HepG2 (cell line): ENCODE measurements around the gene APBA3. TPM values are rescaled to one million over a fixed set of nuclear protein-coding genes. Genes with fewer than 3 reads are reported as not detected.

Experiments used
- ATAC-seq: fragments of 200-7000 bp; cut with Tn5 transposase; 3 replicates; pipeline ENCODE4 v1.9.1; 2020; ENCODE audit warnings: mild to moderate bottlenecking, moderate library complexity
- BruUV-seq: library from RNA; stranded (reverse); fragments of 400-500 nt; replicated peaks from 2 replicates; lab custom pipeline; 2021; lab: Mats Ljungman, UMichigan
- CTCF ChIA-PET: fragments of 300-600 bp; formaldehyde crosslinking; extraction: SDS; loops from one replicate; lab custom pipeline; 2021; ENCODE audit warnings: low total read pairs, inconsistent platforms, low intra/inter-chr PET ratio; lab: Yijun Ruan, JAX
- POLR2A ChIA-PET: fragments of 350-600 bp; sonication (Branson Sonifier 250); formaldehyde crosslinking; loops from one replicate; lab custom pipeline; 2020; ENCODE audit warnings: antibody characterized with exemption, inconsistent platforms; lab: Yijun Ruan, JAX
- DNase-seq: peaks from one replicate; pipeline ENCODE4 v3.0.0-alpha.2; 2015; ENCODE audit warnings: low spot score
- FAIRE-seq: peaks from 3 replicates; lab custom pipeline; 2011; peaks lifted over from hg19 to GRCh38; lab: Jason Lieb, UNC
- H2AFZ ChIP-seq: one replicate; pipeline ENCODE4 v1.6.1; 2011; ENCODE audit warnings: low read length, inconsistent platforms
- H3K27ac ChIP-seq: fragments of 300-600 bp; 3 replicates; pipeline ENCODE4 v1.8.0; 2011; ENCODE audit warnings: mixed run types, mild to moderate bottlenecking, mixed read lengths, low read length, inconsistent platforms; ENCODE audit not compliant: insufficient read depth; ENCODE audit errors: extremely low read length
- H3K27me3 ChIP-seq, 2 experiments: fragments of 200-600 bp in 1 of 2; 2 replicates in 1 of 2; 3 replicates in 1 of 2; pipeline versions ENCODE4 v1.6.0 to v1.8.0; 2011; ENCODE audit warnings: low read length in 2 of 2, mild to moderate bottlenecking in 2 of 2, moderate library complexity in 2 of 2, inconsistent platforms in 1 of 2; ENCODE audit not compliant: insufficient read depth in 2 of 2, control insufficient read depth in 1 of 2
- H3K36me3 ChIP-seq, 2 experiments: fragments of 200-600 bp in 1 of 2; replicated peaks in 1 of 2; 2 replicates in 1 of 2; 3 replicates in 1 of 2; pipeline versions ENCODE4 v1.5.1 to v1.8.0; 2011; ENCODE audit warnings: low read length in 2 of 2, inconsistent platforms in 1 of 2; ENCODE audit not compliant: insufficient read depth in 2 of 2, control insufficient read depth in 1 of 2
- H3K4me1 ChIP-seq: 2 replicates; pipeline ENCODE4 v1.5.1; 2012; ENCODE audit warnings: low read length, inconsistent platforms; ENCODE audit not compliant: insufficient read depth
- H3K4me2 ChIP-seq: 2 replicates; pipeline ENCODE4 v1.6.0; 2011; ENCODE audit warnings: low read depth, low read length, inconsistent platforms
- H3K4me3 ChIP-seq, 3 experiments: fragments of 200-600 bp in 1 of 3; sonication (generic), shearing (Covaris generic) in 1 of 3; replicated peaks in 1 of 3; 2 replicates each; pipeline ENCODE4 v1.5.1; 2011 to 2016; ENCODE audit warnings: low read length in 3 of 3, inconsistent platforms in 2 of 3, low read depth in 2 of 3, mild to moderate bottlenecking in 2 of 3, control low read depth in 1 of 3, mixed read lengths in 1 of 3; ENCODE audit not compliant: insufficient read depth in 1 of 3
- H3K79me2 ChIP-seq: one replicate; pipeline ENCODE4 v1.6.1; 2011; ENCODE audit warnings: low read length, inconsistent platforms; ENCODE audit not compliant: insufficient read depth
- H3K9ac ChIP-seq: 2 replicates; pipeline ENCODE4 v1.6.0; 2011; ENCODE audit warnings: mild to moderate bottlenecking, low read depth, low read length, inconsistent platforms; ENCODE audit not compliant: insufficient read depth
- H3K9me3 ChIP-seq: 2 replicates; pipeline ENCODE4 v1.5.1; 2012; ENCODE audit warnings: mild to moderate bottlenecking, low read length
- H4K20me1 ChIP-seq: 2 replicates; pipeline ENCODE4 v1.6.0; 2011; ENCODE audit warnings: inconsistent platforms, mild to moderate bottlenecking, low read length, moderate library complexity; ENCODE audit not compliant: insufficient read depth
- AGO2 ChIP-seq: fragments of 200-400 bp; formaldehyde crosslinking; optimal IDR thresholded peaks from 2 replicates; pipeline ENCODE3; 2017; ENCODE audit warnings: mild to moderate bottlenecking, low read depth, low read length, moderate library complexity
- ARID3A ChIP-seq: IDR thresholded peaks from 2 replicates; pipeline ENCODE4 v1.6.1; 2012; ENCODE audit warnings: low read depth, low read length, improper control_type of control experiment
- FOSL2 ChIP-seq: sonication (generic); formaldehyde crosslinking; IDR thresholded peaks from 2 replicates; pipeline ENCODE4 v1.4.0; 2020; ENCODE audit warnings: missing genetic modification reagents
- GABPA ChIP-seq, 2 experiments: IDR thresholded peaks; 2 replicates each; pipeline ENCODE4 v1.6.1; 2011 to 2016; ENCODE audit warnings: low read depth in 2 of 2, low read length in 1 of 2, missing biosample characterization in 1 of 2, missing genetic modification characterization in 1 of 2
- MBNL3 ChIP-seq: fragments of 250-450 bp; sonication (Bioruptor Pico); conservative IDR thresholded peaks from 2 replicates; pipeline ENCODE4 v1.8.0; 2022; ENCODE audit warnings: mild to moderate bottlenecking, inconsistent platforms
- MIER2 ChIP-seq: IDR thresholded peaks from 2 replicates; pipeline ENCODE4 v1.6.1; 2016; ENCODE audit warnings: missing biosample characterization, missing genetic modification reagents
- MYC ChIP-seq: sonication (generic); formaldehyde crosslinking; IDR thresholded peaks from 2 replicates; pipeline ENCODE4 v1.9.0; 2021; ENCODE audit warnings: missing genetic modification reagents, borderline replicate concordance
- NCOA5 ChIP-seq: sonication (generic); formaldehyde crosslinking; IDR thresholded peaks from 2 replicates; pipeline ENCODE4 v1.4.0; 2020; ENCODE audit warnings: missing genetic modification reagents
- NCOR1 ChIP-seq: fragments of 200-600 bp; sonication (generic); IDR thresholded peaks from 2 replicates; pipeline ENCODE4 v1.7.0; 2017; ENCODE audit warnings: antibody characterized with exemption, low read length, borderline replicate concordance
- NFE2 ChIP-seq: sonication (generic); formaldehyde crosslinking; IDR thresholded peaks from 2 replicates; pipeline ENCODE4 v1.4.0; 2020; ENCODE audit warnings: missing genetic modification reagents
- SIN3B ChIP-seq: fragments of 150-350 bp; IDR thresholded peaks from 2 replicates; pipeline ENCODE4 v1.6.1; 2014; ENCODE audit warnings: low read length
- STAT6 ChIP-seq: sonication (generic); formaldehyde crosslinking; IDR thresholded peaks from 2 replicates; pipeline ENCODE4 v1.4.0; 2020; ENCODE audit warnings: missing genetic modification reagents, mild to moderate bottlenecking, borderline replicate concordance
- TBL1XR1 ChIP-seq: fragments of 150-350 bp; IDR thresholded peaks from 2 replicates; pipeline ENCODE4 v1.6.1; 2014; ENCODE audit warnings: borderline replicate concordance, low read length; ENCODE audit not compliant: partially characterized antibody
- ZBTB43 ChIP-seq: sonication (generic); formaldehyde crosslinking; conservative IDR thresholded peaks from 2 replicates; pipeline ENCODE4 v1.4.0; 2020; ENCODE audit warnings: missing genetic modification reagents
- ZNF704 ChIP-seq: sonication (generic); formaldehyde crosslinking; IDR thresholded peaks from 2 replicates; pipeline ENCODE4 v1.8.1; 2023; ENCODE audit warnings: mild to moderate bottlenecking, inconsistent platforms, moderate library complexity, missing genetic modification reagents, borderline replicate concordance
- ZSCAN30 ChIP-seq: sonication (generic); formaldehyde crosslinking; IDR thresholded peaks from 2 replicates; pipeline ENCODE4 v1.5.0; 2020; ENCODE audit warnings: mild to moderate bottlenecking, missing genetic modification reagents
- WGBS: methylation state at CpG from one replicate; pipeline ENCODE4 v1.1.6; 2017; ENCODE audit warnings: low lambda C conversion rate; 5-methylcytosine and 5-hydroxymethylcytosine counted together
- in situ Hi-C: cut with HindIII; loops from 2 replicates; pipeline ENCODE4 v1.10.0; 2017; ENCODE audit warnings: low pct_unique_long_range_greater_than_20kb; ENCODE audit not compliant: extremely low pct_ligation_motif_present
- intact Hi-C: fragments of 100-400 bp; cut with micrococcal nuclease; formaldehyde crosslinking; loops from one replicate; pipeline ENCODE4 v1.10.0; 2022; ENCODE audit not compliant: unreplicated experiment
- polyA plus RNA-seq, 8 experiments: library from polyadenylated mRNA; depleted of rRNA in 3 of 8; stranded (reverse) in 7 of 8; unstranded in 1 of 8; fragments of >200 nt; fragmentation: Illumina TruSeq in 4 of 8; extraction: Trizol in 4 of 8; gene quantifications; 2 replicates each; pipeline versions ENCODE4 v1.2.1 to v1.2.3, GENCODE V29; 2011 to 2016; ENCODE audit warnings: low read depth in 4 of 8, missing spikeins in 1 of 8, mixed read lengths in 1 of 8; ENCODE audit not compliant: insufficient read depth in 1 of 8
- total RNA-seq, 5 experiments: library from RNA; depleted of rRNA; stranded (reverse); fragments of >200 nt; fragmentation: Illumina TruSeq; extraction: Trizol; gene quantifications; 2 replicates each; pipeline ENCODE4 v1.2.3, GENCODE V29; 2016; ENCODE audit warnings: low read depth in 1 of 5

Gene APBA3
- total and polyA plus RNA-seq, 2 of the 13 experiments (the other 11 are each of a cell fraction or from before 2014, with no cell fraction given): 14.2 to 14.3 TPM

DNA sequence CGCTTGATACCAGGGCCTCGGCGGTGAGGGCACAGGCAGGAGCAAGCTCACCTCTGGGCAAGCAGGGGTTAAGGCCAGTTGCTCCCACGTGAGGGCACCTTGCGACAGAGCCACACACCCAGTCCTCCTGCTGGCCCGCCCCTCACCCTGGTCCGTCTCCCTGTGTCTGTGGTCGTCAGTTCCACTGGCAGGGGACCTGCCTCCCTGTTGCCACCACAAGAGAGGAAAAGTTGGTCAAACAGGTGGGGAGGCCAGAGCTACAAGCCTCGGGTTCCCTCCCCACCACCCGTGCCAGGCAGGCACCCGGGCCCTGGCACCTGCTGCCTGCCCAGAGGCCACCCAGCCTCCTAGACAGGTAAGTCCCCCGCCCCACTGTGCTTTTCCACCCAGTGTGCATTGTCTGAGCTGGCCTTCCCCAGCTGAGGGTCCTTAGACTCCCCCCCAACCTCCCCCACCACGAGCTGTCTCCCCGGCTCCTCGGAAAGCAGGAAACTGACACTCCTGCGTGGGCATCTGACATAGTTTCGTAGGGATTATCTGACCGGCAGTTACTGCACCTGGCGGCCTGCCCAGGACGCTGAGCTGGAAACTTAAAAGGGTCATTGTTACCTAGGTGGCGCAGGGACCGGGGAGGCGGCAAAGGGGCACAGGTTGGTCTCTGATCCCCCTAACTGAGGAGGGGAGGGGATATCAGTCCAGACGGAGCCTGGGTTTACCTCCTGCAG, 53.1 kb downstream of the APBA3 start, which contains the start of gene TJP3:
Gene TJP3, plus strand, starts transcription at position 178 of the 725 bp plus-strand sequence. CDS start 20,049 bp downstream, outside the sequence.
- no peaks in the 10 kb centered on the region for H3K9me3 ChIP-seq
- DNase-seq (peak; percentile 75), FAIRE-seq (peak; percentile 40), ATAC-seq (peak; percentile 85)
- CTCF ChIA-PET: interaction anchor here (0.6 kb wide), 1 partner anchor 201 kb away, joined by 3 read pairs; no protein-coding TSS in a partner anchor
- 2% methylated on average over 6 of the region's 24 CpGs for WGBS
- H2AFZ ChIP-seq: no peak within 1 kb of the TSS
- H3K4me1 ChIP-seq: peaks cover 60% of the 10 kb centered on the region
- no peaks in the 10 kb centered on the region for H4K20me1 ChIP-seq
- H3K36me3 ChIP-seq: no peaks in the 10 kb centered on the region
- intact Hi-C loops (loop anchor here (10.0 kb wide), 1 partner anchor 56 kb away; the partner anchor contains the start of genes APBA3 and MRPL54), in situ Hi-C loops (loop anchor here (5.0 kb wide), 1 partner anchor 46 kb away; no protein-coding TSS in a partner anchor)
- peak within 1 kb of the TSS; percentile 72 for H3K9ac ChIP-seq
- H3K27me3 ChIP-seq: no peaks in the 10 kb centered on the region
- no peaks in the 10 kb centered on the region for H3K79me2 ChIP-seq
- POLR2A ChIA-PET: interaction anchor here (0.7 to 1.7 kb wide), 6 partner anchors 11 to 54 kb away, joined by 3 to 12 read pairs (median 4); partner anchors contain the start of gene MRPL54
- H3K27ac ChIP-seq: peak within 1 kb of the TSS; percentile 85
- peak within 1 kb of the TSS; percentile 98 for H3K4me2 ChIP-seq
- TSS peak; percentile 71 for BruUV-seq
- peak within 1 kb of the TSS; percentile 61 to 82 (median 77) for H3K4me3 ChIP-seq
- TF ChIP-seq ARID3A (no peak), TBL1XR1 (no peak), NFE2 (CRISPR knock-in tag) (no peak), MIER2 (CRISPR knock-in tag) (no peak), FOSL2 (0 out of 2 replicates have a peak, but pooled peaks have one; percentile 10), ZNF704 (CRISPR knock-in tag) (no peak), GABPA (IDR thresholded peaks at IDR 0.05; ENCODE audit: low read depth, low read length) (no peak), GABPA (CRISPR knock-in tag; IDR thresholded peaks at IDR 0.05; ENCODE audit: low read depth) (no peak), STAT6 (CRISPR knock-in tag) (no peak), AGO2 (peak; percentile 35), MYC (CRISPR knock-in tag) (peak; percentile 67; the same call in 1 of the 2 replicates), NCOR1 (peak; percentile 18; the same call in 1 of the 2 replicates), ZBTB43 (CRISPR knock-in tag) (no peak), MBNL3 (CRISPR knock-in tag) (no peak), NCOA5 (CRISPR knock-in tag) (no peak), SIN3B (no peak), ZSCAN30 (CRISPR knock-in tag) (no peak)
